CD4-positive, alpha-beta T cell treated with Interleukin-1 beta for 1 hour (primary cell): ENCODE measurements around the gene SEZ6.

ENCODE experiments used
- DNase-seq, 2 donors: peaks; one replicate each; pipeline ENCODE4 v3.0.0-alpha.2; 2020 to 2022

Gene SEZ6

GRCh38 chr17:29005936-29006511 lies at the start of gene SEZ6:
TSS of gene SEZ6 (minus strand) at chr17:29006033. CDS start at chr17:29005869, 164 bp downstream.
- peak; percentile 37 to 44 for DNase-seq

- DNase-seq: no peak
Observed at GRCh38 chr17:29054835-29055234, 49.0 kb upstream of the SEZ6 start.

GRCh38 chr17:29051731-29052130 lies 45.9 kb upstream of the SEZ6 start:
- no peak for DNase-seq

- no peak for DNase-seq
Observed at GRCh38 chr17:29051194-29051593, 45.4 kb upstream of the SEZ6 start.

- DNase-seq: no peak
Observed at GRCh38 chr17:29050176-29050575, 44.3 kb upstream of the SEZ6 start.

GRCh38 chr17:29049541-29050145 lies 43.8 kb upstream of the SEZ6 start:
- no peak for DNase-seq

- DNase-seq: no peak
Observed at GRCh38 chr17:29048440-29049368, 42.9 kb upstream of the SEZ6 start.

GRCh38 chr17:29046473-29046839 lies 40.6 kb upstream of the SEZ6 start:
- DNase-seq: no peak

GRCh38 chr17:29045734-29046472 lies 40.1 kb upstream of the SEZ6 start:
- no peak for DNase-seq

GRCh38 chr17:29045026-29045425 lies 39.2 kb upstream of the SEZ6 start:
- no peak for DNase-seq

- no peak for DNase-seq
Observed at GRCh38 chr17:29043539-29044145, 37.8 kb upstream of the SEZ6 start.

GRCh38 chr17:29042679-29043538 lies 37.1 kb upstream of the SEZ6 start, which contains the start of gene PIPOX:
TSS of gene PIPOX (plus strand) at chr17:29043141. CDS start at chr17:29043226, 85 bp downstream.
- peak in 1 of 2 donors; percentile 13 for DNase-seq

- DNase-seq: no peak
Observed at GRCh38 chr17:29042026-29042678, 36.3 kb upstream of the SEZ6 start.

- no peak for DNase-seq
Observed at GRCh38 chr17:29041571-29041970, 35.7 kb upstream of the SEZ6 start.

- no peak for DNase-seq
Observed at GRCh38 chr17:29041091-29041490, 35.3 kb upstream of the SEZ6 start.

- no peak for DNase-seq
Observed at GRCh38 chr17:29039764-29040598, 34.1 kb upstream of the SEZ6 start.

- DNase-seq: no peak
Observed at GRCh38 chr17:29038085-29038795, 32.4 kb upstream of the SEZ6 start.

GRCh38 chr17:29037739-29038084 lies 31.9 kb upstream of the SEZ6 start:
- no peak for DNase-seq

GRCh38 chr17:29036584-29036983 lies 30.8 kb upstream of the SEZ6 start:
- DNase-seq: no peak

GRCh38 chr17:29034510-29034909 lies 28.7 kb upstream of the SEZ6 start:
- no peak for DNase-seq
